Loucy (cell line): ENCODE data around the gene FBXO36.

ENCODE experiments used
- H2AFZ ChIP-seq: fragments of 200-600 bp; sonication (generic); 2 replicates; pipeline ENCODE4 v1.6.0; 2016; ENCODE audit warnings: antibody characterized with exemption, mild to moderate bottlenecking, low read length, moderate library complexity
- H3F3A ChIP-seq: fragments of 200-600 bp; 2 replicates; pipeline ENCODE4 v1.6.0; 2016; ENCODE audit warnings: antibody characterized with exemption, low read depth, mild to moderate bottlenecking
- H3K27me3 ChIP-seq: fragments of 200-600 bp; sonication (generic); 2 replicates; pipeline ENCODE4 v1.6.1; 2014; ENCODE audit warnings: low read length, mild to moderate bottlenecking; ENCODE audit not compliant: insufficient read depth, poor library complexity, severe bottlenecking
- H3K36me3 ChIP-seq: fragments of 200-600 bp; sonication (generic); 2 replicates; pipeline ENCODE4 v1.6.1; 2016; ENCODE audit warnings: low read length; ENCODE audit not compliant: insufficient read depth
- H3K4me1 ChIP-seq: fragments of 200-600 bp; sonication (generic); 2 replicates; pipeline ENCODE4 v1.5.1; 2014; ENCODE audit warnings: low read length, mild to moderate bottlenecking; ENCODE audit not compliant: insufficient read depth, poor library complexity, severe bottlenecking
- H3K4me2 ChIP-seq: fragments of 200-600 bp; sonication (generic); 2 replicates; pipeline ENCODE4 v1.6.0; 2014; ENCODE audit warnings: antibody characterized with exemption, low read length, low read depth, mild to moderate bottlenecking; ENCODE audit not compliant: poor library complexity, severe bottlenecking
- H3K4me3 ChIP-seq: fragments of 200-600 bp; sonication (generic); 2 replicates; pipeline ENCODE4 v1.5.1; 2014; ENCODE audit warnings: low read length, mild to moderate bottlenecking, mixed read lengths; ENCODE audit not compliant: poor library complexity, severe bottlenecking
- H3K79me2 ChIP-seq: fragments of 200-600 bp; sonication (generic); 2 replicates; pipeline ENCODE4 v1.6.1; 2014; ENCODE audit warnings: low read length; ENCODE audit not compliant: insufficient read depth
- H3K9ac ChIP-seq: fragments of 200-600 bp; sonication (generic); 2 replicates; pipeline ENCODE4 v1.6.0; 2014; ENCODE audit warnings: mild to moderate bottlenecking, low read depth, low read length, moderate library complexity; ENCODE audit not compliant: poor library complexity, severe bottlenecking
- H3K9me2 ChIP-seq: fragments of 200-600 bp; sonication (generic); replicated peaks from 2 replicates; pipeline ENCODE4 v1.6.1; 2016; ENCODE audit warnings: low read depth, low read length, mixed read lengths
- H3K9me3 ChIP-seq: fragments of 200-600 bp; sonication (generic); 2 replicates; pipeline ENCODE4 v1.6.1; 2014; ENCODE audit warnings: mild to moderate bottlenecking, antibody characterized with exemption, low read length, low read depth; ENCODE audit not compliant: insufficient read depth
- H4K20me1 ChIP-seq: fragments of 200-600 bp; sonication (generic); 2 replicates; pipeline ENCODE4 v1.6.0; 2014; ENCODE audit warnings: antibody characterized with exemption, low read length, mild to moderate bottlenecking; ENCODE audit not compliant: insufficient read depth, poor library complexity, severe bottlenecking
- EZH2phosphoT487 ChIP-seq: fragments of 200-600 bp; IDR thresholded peaks from 2 replicates; pipeline ENCODE4 v1.6.1; 2018; ENCODE audit warnings: antibody characterized with exemption, mild to moderate bottlenecking, moderate library complexity, borderline replicate concordance
- TF ChIP-seq, protein P1 (sequence below): fragments of 200-600 bp; sonication (generic); conservative IDR thresholded peaks from 2 replicates; pipeline ENCODE4 v1.5.1; 2014; ENCODE audit warnings: mild to moderate bottlenecking, antibody characterized with exemption, low read length

The FBXO36 gene

DNA sequence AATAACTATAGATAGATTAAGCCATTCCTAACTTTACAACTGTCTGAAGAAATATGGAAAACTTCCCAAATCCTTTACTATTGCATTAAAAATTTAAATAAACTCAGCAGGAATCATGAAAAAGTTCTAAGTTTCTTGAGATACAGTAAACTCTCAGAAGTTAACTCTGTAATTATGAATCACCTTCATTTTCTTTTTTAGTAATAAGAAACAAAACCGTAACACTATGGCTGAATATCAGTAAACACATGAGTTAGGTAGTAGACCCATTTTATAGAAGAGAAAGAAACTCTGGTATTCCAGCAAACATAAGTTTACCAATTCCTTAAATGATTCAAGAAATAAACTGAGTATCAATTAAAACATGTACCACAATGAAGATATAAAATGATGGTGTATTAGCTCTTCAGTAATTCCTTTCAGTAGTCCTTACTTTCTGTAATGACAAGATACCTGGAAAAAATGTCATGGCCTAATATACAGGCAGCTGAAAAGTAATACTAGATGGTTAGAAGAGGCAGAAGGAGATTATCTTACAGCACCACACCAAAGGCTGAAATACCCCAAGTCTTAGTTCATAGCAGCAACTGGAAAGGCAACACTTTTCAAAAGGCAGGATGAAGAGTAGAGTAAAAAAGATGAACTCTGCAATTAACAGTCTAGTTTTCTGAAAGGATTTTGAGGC lies 12.0 kb upstream of the FBXO36 start:
- Histone ChIP-seq H2AFZ (no peak overlapping the region), H3F3A (no peaks in the 10 kb centered on the region), H3K36me3 (peaks cover 12% of the 10 kb centered on the region; the same call in 1 of the 2 replicates), H3K4me2 (peak overlapping the region; percentile 28), H3K4me1 (peaks cover 22% of the 10 kb centered on the region), H3K4me3 (no peak overlapping the region), H3K9me2 (no peaks in the 10 kb centered on the region), H3K9ac (no peak overlapping the region), H3K27me3 (no peaks in the 10 kb centered on the region), H4K20me1 (peaks cover 78% of the 10 kb centered on the region), H3K9me3 (no peaks in the 10 kb centered on the region), H3K79me2 (peaks cover 99% of the 10 kb centered on the region)
- no peak for TF ChIP-seq EZH2phosphoT487

DNA sequence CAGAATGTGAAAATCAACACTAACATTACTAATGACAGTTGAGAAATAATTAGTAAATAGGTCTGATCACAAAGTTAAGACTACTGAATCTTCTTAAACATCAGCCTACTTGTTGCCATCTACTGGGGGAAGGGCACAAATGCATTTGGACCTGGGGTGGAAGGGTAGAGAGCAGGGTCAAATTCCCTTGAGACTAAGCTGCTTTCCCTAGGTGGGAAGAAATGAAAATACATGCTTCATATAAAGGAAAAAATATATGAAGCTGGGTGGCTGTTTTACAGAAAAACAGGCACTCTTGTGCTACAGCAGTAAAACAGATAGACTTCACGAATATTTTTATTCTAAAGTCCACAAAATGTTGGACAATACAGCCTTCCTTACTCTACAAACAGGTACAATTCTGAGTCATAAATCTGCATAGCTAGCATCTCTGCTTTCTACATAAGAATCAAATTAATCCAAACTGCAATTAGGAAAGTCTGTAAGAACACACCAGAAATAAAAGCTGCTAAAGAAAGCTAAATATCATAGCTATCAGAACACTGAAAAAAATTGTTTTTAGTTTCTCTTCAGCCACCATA lies 11.4 kb upstream of the FBXO36 start:
- Histone ChIP-seq H3K79me2 (peaks cover 99% of the 10 kb centered on the region), H3K4me2 (peak overlapping the region; percentile 28)

DNA sequence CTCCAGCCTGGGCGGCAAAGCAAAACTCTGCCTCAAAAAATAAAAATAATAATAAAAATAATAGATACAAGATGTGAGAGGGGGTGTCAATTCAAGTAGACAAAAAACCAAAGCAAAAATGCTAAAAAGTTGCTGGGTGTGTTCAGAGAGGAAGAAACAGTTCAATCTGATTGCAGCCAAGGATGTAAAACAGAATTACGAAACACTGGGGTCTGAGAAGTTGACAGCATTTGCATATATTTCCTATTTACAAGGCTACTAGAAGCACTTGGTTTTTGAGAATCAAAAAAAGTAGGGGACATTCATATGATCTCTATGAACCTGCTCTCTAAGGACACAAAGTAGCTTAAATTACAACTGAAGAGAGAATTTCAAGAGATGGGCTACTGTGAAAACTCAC lies 8.1 kb upstream of the FBXO36 start:
- Histone ChIP-seq H3K79me2 (peaks cover 99% of the 10 kb centered on the region), H3K36me3 (no peaks in the 10 kb centered on the region), H3K9ac (no peak overlapping the region)

More for the DNA sequence above, 11.4 kb upstream of the FBXO36 start:
- Histone ChIP-seq H3F3A (no peaks in the 10 kb centered on the region), H3K9me3 (no peaks in the 10 kb centered on the region), H3K4me3 (no peak overlapping the region), H3K4me1 (peaks cover 22% of the 10 kb centered on the region), H4K20me1 (peaks cover 79% of the 10 kb centered on the region), H3K36me3 (peaks cover 12% of the 10 kb centered on the region; the same call in 1 of the 2 replicates), H3K9me2 (no peaks in the 10 kb centered on the region), H3K27me3 (no peaks in the 10 kb centered on the region), H2AFZ (no peak overlapping the region), H3K9ac (no peak overlapping the region)
- TF ChIP-seq, protein P1, sequence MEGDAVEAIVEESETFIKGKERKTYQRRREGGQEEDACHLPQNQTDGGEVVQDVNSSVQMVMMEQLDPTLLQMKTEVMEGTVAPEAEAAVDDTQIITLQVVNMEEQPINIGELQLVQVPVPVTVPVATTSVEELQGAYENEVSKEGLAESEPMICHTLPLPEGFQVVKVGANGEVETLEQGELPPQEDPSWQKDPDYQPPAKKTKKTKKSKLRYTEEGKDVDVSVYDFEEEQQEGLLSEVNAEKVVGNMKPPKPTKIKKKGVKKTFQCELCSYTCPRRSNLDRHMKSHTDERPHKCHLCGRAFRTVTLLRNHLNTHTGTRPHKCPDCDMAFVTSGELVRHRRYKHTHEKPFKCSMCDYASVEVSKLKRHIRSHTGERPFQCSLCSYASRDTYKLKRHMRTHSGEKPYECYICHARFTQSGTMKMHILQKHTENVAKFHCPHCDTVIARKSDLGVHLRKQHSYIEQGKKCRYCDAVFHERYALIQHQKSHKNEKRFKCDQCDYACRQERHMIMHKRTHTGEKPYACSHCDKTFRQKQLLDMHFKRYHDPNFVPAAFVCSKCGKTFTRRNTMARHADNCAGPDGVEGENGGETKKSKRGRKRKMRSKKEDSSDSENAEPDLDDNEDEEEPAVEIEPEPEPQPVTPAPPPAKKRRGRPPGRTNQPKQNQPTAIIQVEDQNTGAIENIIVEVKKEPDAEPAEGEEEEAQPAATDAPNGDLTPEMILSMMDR: peak; percentile 73
- no peak for TF ChIP-seq EZH2phosphoT487

More for the DNA sequence above, 8.1 kb upstream of the FBXO36 start:
- peak overlapping the region; percentile 43 for H3K4me2 ChIP-seq
- no peaks in the 10 kb centered on the region for H3K9me2 ChIP-seq
- no peaks in the 10 kb centered on the region for H3K27me3 ChIP-seq
- H3K4me1 ChIP-seq: peaks cover 39% of the 10 kb centered on the region
- TF ChIP-seq, protein P1: no peak
- TF ChIP-seq EZH2phosphoT487: no peak
- H3K9me3 ChIP-seq: no peaks in the 10 kb centered on the region
- no peak overlapping the region for H2AFZ ChIP-seq
- no peaks in the 10 kb centered on the region for H3F3A ChIP-seq
- H3K4me3 ChIP-seq: no peak overlapping the region
- H4K20me1 ChIP-seq: peaks cover 90% of the 10 kb centered on the region
